ENCODE measurements around the gene SH3RF1. TPM values are rescaled to one million over a fixed set of nuclear protein-coding genes. Genes with fewer than 3 reads are reported as not detected.

Gene SH3RF1
- total and polyA plus RNA-seq, 5 experiments from 2014 or later = 0.16 TPM; not detected in 4

DNA sequence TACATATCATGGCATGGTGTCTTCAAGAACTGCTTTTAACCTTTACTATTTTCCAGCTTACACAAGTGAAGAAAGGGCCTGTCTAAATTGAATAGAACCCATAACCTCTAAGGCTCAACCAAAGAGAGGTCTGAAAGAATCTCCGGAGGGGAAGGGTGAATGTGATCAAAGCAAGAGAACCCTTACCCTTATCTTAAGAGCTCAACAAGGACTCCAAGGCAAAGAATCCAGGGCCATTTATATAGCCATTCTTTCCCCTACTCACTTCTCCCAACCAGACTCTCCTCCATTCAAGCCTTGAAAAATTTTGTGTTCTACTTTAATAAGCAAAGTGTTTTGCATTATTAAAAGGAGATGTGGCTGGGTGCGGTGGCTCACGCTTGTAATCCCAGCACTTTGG is 118.7 kb downstream of the SH3RF1 start:
- Mint-ChIP-seq H3K4me1 (no peaks in the 10 kb centered on the region), H3K27ac (no peak overlapping the region), H3K27me3 (no peaks in the 10 kb centered on the region), H3K9me3 (no peaks in the 10 kb centered on the region), H3K36me3 (no peaks in the 10 kb centered on the region), H3K4me3 (no peak overlapping the region)
- ATAC-seq = no peak
- no peak for DNase-seq
- POLR2A ChIA-PET = no interaction called here

DNA sequence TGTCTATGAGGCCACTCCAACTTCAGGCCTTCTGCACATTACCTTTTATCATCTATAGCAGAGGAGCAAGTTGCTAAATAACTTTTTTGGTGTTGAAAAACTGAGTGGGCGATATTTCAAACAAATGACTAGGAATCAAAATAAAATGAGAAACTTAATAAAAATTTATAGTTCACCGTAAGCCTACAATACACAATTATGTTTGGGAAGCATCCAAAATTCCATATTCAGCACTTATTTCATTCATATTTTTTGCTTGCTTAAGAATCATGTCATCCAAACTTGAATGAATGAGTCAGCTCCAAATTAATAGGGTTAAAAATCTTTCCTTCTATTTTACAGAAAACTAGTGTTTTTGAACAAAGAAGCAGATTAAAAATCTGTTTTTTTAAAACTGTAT is 119.1 kb downstream of the SH3RF1 start:
- no peaks in the 10 kb centered on the region for H3K27me3 Mint-ChIP-seq
- H3K36me3 Mint-ChIP-seq = no peaks in the 10 kb centered on the region
- H3K27ac Mint-ChIP-seq = no peak overlapping the region
- DNase-seq = no peak
- no peaks in the 10 kb centered on the region for H3K9me3 Mint-ChIP-seq
- POLR2A ChIA-PET = no interaction called here
- no peak for ATAC-seq
- H3K4me3 Mint-ChIP-seq = no peak overlapping the region
- H3K4me1 Mint-ChIP-seq = no peaks in the 10 kb centered on the region

DNA sequence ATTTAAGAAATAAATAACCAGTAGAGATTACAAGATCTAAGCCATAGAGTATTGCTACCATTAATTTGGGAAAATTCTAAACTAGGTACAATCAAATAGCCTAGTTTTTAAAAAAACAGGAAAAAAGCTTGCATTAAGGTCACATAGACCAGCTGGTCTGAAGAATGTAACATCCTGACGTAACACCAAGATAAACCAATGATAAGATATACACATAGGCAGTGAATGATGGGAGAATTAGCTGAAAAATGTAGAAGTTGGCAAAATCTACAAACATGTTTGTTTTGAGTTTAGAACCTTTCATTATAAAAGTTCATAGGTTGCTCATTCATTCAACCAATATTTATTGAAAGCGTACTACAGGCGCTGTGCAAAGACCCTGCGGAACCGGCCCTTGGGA is 120.0 kb downstream of the SH3RF1 start:
- Mint-ChIP-seq H3K36me3 (no peaks in the 10 kb centered on the region), H3K9me3 (no peaks in the 10 kb centered on the region), H3K27ac (no peak overlapping the region), H3K27me3 (no peaks in the 10 kb centered on the region), H3K4me1 (no peaks in the 10 kb centered on the region), H3K4me3 (no peak overlapping the region)
- POLR2A ChIA-PET = no interaction called here
- no peak for DNase-seq
- ATAC-seq = no peak

DNA sequence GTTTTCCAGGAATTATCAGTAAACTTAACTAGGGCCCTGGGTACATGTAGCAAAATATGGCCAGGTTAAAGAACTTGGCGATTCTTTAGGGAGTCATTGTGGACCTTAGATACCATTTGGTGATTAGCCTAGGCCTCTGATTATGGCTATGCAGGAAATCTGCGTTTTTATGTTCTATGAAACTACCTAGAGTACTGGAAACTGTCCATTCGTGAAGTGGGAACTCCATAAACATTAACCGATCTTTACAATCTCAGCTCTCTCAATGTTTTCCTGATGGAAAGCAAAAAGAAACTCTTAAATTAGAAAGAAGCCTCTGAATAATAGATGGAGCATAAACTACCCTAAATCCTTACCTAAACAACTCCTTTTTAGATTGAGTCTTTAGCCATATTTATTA is 121.9 kb downstream of the SH3RF1 start:
- POLR2A ChIA-PET = no interaction called here
- H3K27me3 Mint-ChIP-seq = no peaks in the 10 kb centered on the region

DNA sequence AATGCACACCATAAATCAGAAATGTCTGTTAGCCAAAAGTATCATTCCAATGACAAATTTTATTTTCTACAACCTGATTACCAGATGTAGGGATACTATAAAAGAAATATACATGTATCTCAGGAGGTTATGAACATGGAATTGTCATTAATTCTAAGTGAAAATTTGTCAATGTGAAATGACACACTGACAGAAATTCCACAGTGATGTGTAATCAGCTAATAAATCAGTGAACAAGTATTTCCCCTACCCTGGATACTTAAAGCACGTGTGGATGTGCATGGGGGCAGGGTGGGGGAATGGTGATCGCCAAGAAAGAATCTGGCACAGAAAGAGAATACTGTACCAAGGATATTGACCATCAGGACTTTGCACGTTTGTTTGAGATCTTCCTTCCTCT is 123.6 kb downstream of the SH3RF1 start:
- POLR2A ChIA-PET = no interaction called here

More for the DNA sequence above, 121.9 kb downstream of the SH3RF1 start:
- Mint-ChIP-seq H3K4me3 (no peak overlapping the region), H3K4me1 (no peaks in the 10 kb centered on the region), H3K36me3 (no peaks in the 10 kb centered on the region), H3K9me3 (no peaks in the 10 kb centered on the region), H3K27ac (no peak overlapping the region)
- DNase-seq = no peak
- ATAC-seq = no peak

DNA sequence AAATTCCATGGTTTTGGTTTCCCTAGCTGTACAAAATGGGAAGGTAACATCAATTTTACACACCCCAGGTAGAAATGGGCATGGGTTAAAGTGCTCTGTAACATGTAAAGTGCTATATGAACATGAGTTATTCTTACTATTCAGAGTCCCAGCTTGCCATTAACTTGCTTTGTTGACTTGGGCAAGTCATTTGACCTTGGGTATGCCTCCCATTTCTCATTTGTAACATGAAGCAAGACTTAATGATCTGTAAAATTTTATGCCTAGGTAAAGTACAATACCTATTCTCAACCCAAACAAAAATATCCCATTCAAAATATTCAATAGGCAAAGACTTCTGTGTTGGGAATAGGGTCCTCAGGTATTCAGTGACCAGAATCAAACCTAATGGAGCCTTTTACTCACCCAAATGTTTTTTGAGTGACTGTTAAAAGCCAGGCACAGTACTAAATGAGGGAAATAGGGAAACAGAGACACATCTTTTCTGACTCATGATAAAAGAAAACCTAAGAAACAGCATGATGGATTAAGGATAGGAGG is 126.6 kb downstream of the SH3RF1 start:
- Mint-ChIP-seq H3K4me3 (no peak overlapping the region), H3K36me3 (no peaks in the 10 kb centered on the region), H3K4me1 (no peaks in the 10 kb centered on the region), H3K9me3 (no peaks in the 10 kb centered on the region), H3K27me3 (no peaks in the 10 kb centered on the region), H3K27ac (no peak overlapping the region)
- POLR2A ChIA-PET = no interaction called here
- ATAC-seq (no peak), DNase-seq (no peak)

More for the DNA sequence above, 123.6 kb downstream of the SH3RF1 start:
- Mint-ChIP-seq H3K36me3 (no peaks in the 10 kb centered on the region), H3K27ac (no peak overlapping the region), H3K9me3 (no peaks in the 10 kb centered on the region), H3K4me3 (no peak overlapping the region), H3K4me1 (no peaks in the 10 kb centered on the region), H3K27me3 (no peaks in the 10 kb centered on the region)
- no peak for ATAC-seq
- DNase-seq = no peak

DNA sequence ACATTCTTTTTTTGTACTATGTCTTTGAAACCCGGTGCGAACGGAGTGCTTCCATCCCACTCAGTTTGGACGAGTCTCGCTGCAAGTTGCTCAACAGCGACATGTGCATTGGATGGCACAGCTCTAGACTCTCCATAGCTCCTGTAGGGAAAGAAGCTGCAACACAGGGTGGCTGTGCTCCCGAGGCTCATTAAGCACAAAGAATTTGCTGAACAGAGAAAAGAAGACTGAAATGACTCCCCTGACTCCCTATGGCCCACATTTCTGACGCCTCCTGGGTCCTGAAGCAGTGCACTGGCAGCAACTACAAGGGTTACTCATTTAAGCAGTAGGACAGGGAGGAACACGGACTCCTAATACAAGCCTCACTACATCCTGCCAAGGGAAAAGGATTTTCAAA is 127.4 kb downstream of the SH3RF1 start:
- no peak for ATAC-seq
- POLR2A ChIA-PET = no interaction called here
- no peaks in the 10 kb centered on the region for H3K9me3 Mint-ChIP-seq

DNA sequence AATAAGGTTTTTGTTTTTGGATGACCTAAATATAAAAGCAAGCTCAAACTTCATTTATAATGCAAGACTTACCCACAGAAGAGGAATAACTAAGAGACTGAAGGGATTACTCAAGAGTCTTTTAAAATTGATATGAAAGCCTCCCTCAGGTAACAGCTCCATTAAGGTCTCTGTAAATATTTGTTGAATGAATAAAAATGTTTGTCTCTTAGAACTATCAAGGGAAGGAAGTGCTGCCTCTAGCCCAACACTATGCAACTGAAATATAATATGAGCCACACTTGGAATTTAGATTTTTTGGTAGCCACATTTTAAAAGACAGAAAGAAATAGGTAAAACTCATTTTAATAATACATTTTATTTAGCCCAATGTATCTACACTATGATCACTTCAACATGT is 127.8 kb downstream of the SH3RF1 start:
- Mint-ChIP-seq H3K27me3 (no peaks in the 10 kb centered on the region), H3K9me3 (no peaks in the 10 kb centered on the region), H3K4me1 (no peaks in the 10 kb centered on the region), H3K36me3 (no peaks in the 10 kb centered on the region), H3K27ac (no peak overlapping the region), H3K4me3 (no peak overlapping the region)
- POLR2A ChIA-PET = no interaction called here
- DNase-seq = no peak
- ATAC-seq = no peak

More for the DNA sequence above, 127.4 kb downstream of the SH3RF1 start:
- Mint-ChIP-seq H3K27ac (no peak overlapping the region), H3K36me3 (no peaks in the 10 kb centered on the region), H3K27me3 (no peaks in the 10 kb centered on the region), H3K4me3 (no peak overlapping the region), H3K4me1 (no peaks in the 10 kb centered on the region)
- DNase-seq = no peak

DNA sequence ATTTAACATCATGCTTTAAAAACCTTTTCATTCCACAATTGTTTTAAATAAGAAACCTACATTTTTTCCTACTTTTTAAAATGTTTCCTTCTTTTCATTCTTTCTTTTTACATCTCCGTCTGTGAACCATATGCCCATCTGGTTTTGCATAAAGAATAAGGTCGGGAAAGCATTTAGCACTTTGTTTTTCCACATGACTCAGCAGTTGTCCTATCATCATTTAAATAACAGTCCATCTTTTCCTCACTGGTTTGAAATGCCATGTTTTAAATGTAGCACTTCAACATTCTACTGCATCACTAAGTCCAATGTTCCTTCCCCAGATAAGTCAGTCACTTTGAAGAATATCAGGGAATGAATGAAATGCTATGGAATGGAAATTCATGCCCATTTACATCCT is 128.4 kb downstream of the SH3RF1 start:
- H3K27me3 Mint-ChIP-seq = no peaks in the 10 kb centered on the region
- no peak for DNase-seq
- ATAC-seq = no peak
- POLR2A ChIA-PET = no interaction called here
- no peaks in the 10 kb centered on the region for H3K36me3 Mint-ChIP-seq
- H3K4me3 Mint-ChIP-seq = no peak overlapping the region
- H3K4me1 Mint-ChIP-seq = no peaks in the 10 kb centered on the region
- no peaks in the 10 kb centered on the region for H3K9me3 Mint-ChIP-seq
- H3K27ac Mint-ChIP-seq = no peak overlapping the region

DNA sequence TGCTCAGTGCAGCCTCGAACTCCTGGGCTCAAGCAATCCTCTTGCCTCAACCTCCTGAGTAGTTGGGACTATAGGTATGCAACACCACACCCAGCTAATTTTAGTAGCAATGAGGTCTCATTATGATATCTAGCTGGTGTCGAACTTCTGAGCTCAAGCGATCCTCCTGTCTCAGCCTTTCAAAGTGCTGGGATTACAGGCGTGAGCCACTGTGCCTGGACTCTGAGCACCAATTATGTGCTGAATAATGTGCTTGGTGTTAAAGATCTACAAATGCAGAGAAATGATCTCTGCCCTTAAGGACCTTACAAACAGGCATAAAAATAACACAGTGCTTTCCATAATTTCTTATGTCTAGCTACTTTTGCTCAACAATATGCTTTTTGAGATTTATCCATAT is 131.7 kb downstream of the SH3RF1 start:
- Mint-ChIP-seq H3K9me3 (no peaks in the 10 kb centered on the region), H3K4me1 (no peaks in the 10 kb centered on the region), H3K4me3 (no peak overlapping the region), H3K36me3 (no peaks in the 10 kb centered on the region), H3K27me3 (peaks cover 0 to 7% (median 0%) of the 10 kb centered on the region in 5 donors), H3K27ac (no peak overlapping the region)
- POLR2A ChIA-PET = no interaction called here
- DNase-seq (no peak), ATAC-seq (no peak)

DNA sequence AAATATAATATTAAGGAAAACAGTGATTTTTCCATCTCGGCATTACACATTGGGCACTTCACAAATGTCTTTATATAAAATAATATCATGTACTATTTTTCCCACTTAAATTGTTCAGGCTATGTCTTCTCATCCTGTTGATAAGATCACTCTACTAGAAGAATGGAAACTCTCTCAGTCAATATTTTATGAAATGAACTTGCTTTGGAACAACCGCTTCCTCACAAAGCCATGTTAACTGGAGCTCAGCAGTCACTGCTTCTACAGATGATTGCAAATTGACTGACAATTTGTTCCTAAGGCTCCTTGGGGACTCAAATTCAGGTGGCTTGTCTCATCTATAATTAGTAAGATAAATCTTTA is 133.2 kb downstream of the SH3RF1 start:
- Mint-ChIP-seq H3K4me3 (no peak overlapping the region), H3K4me1 (no peaks in the 10 kb centered on the region), H3K36me3 (no peaks in the 10 kb centered on the region), H3K27ac (no peak overlapping the region), H3K27me3 (peaks cover 0 to 7% (median 0%) of the 10 kb centered on the region in 5 donors), H3K9me3 (no peaks in the 10 kb centered on the region)
- no peak for DNase-seq
- no peak for ATAC-seq
- POLR2A ChIA-PET = no interaction called here

DNA sequence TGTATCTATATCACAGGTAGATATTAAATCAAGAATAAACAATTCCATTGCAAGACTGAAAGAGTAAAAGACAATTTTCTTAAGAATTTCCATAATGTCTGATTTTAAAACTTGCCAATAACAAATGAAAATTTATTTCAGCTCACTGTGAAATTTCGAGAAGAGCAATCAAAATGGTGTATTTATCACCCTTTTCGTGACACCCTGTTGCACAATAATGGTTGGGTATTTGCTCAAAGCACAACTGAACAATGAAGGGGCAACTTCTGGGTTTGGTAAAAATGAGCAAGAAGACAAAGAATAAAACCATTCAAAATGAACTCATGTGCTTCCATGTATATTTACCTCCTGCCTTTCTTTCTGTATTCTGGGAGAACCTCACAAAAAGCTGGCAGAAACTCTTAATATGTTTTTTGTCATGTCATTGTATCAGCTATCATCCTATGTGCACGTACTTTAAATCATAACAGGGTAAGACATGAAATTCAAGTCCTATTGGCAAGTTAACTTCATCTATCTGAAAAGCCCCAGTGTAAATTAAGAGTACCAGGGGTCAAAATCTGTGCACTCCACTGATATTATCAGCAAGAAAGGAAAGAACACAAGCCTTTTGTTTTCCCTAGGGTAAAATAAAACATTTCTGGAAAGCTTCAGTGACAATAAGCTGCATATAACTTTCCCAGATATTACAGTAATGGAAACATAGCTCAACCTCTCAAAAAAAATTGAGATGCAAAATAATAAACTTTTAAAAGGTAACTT is 133.8 kb downstream of the SH3RF1 start:
- H3K4me1 Mint-ChIP-seq = no peaks in the 10 kb centered on the region
- no peaks in the 10 kb centered on the region for H3K9me3 Mint-ChIP-seq
- H3K4me3 Mint-ChIP-seq = no peak overlapping the region
- POLR2A ChIA-PET = no interaction called here
- H3K36me3 Mint-ChIP-seq = no peaks in the 10 kb centered on the region
- peaks cover 0 to 7% (median 0%) of the 10 kb centered on the region in 5 donors for H3K27me3 Mint-ChIP-seq
- no peak overlapping the region for H3K27ac Mint-ChIP-seq
- ATAC-seq (no peak), DNase-seq (no peak)

DNA sequence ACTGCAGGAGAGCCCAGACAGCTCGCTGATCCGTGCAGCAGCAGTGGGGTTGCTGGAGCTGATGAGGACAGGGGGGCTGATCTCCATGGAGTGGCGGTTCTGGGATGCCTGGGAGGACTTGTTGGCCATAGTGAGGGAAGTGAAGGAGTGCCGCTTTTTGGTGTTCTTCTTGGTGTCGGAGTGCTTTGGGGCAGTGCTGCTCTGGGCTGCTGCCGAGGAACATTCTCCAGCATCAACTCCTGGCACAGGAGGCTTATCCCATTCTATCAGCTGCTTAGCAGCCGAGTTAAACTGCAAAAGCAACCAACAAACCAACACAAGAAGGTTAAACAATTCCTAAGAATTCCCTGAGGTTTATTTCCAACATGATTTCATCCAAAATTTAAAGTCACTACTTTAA is 134.4 kb downstream of the SH3RF1 start:
- DNase-seq = no peak
- ATAC-seq = no peak
- POLR2A ChIA-PET = no interaction called here
- H3K36me3 Mint-ChIP-seq = no peaks in the 10 kb centered on the region
- no peak overlapping the region for H3K4me3 Mint-ChIP-seq
- H3K9me3 Mint-ChIP-seq = no peaks in the 10 kb centered on the region
- no peak overlapping the region for H3K27ac Mint-ChIP-seq
- peaks cover 0 to 7% (median 0%) of the 10 kb centered on the region in 5 donors for H3K27me3 Mint-ChIP-seq
- H3K4me1 Mint-ChIP-seq = no peaks in the 10 kb centered on the region

DNA sequence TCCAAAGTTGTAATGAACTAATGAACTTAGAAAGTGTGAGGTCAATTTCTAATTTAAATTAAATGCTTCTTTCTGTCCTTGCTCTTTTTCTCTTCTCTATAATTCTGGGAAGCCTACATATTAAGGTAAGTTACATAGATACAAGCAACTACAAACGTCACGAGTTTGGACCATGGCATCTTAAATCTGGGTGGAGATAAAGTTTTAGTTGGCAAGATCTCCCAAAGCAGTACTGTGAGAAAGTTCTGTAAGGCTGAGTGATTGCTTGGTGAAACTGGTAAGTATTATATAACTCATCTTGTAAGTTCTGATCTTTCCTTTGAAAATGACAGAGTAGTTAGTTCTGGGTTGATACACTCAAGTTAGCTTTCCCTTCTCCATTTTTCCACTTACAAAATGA is 135.0 kb downstream of the SH3RF1 start:
- Mint-ChIP-seq H3K4me1 (no peaks in the 10 kb centered on the region), H3K27ac (no peak overlapping the region), H3K36me3 (no peaks in the 10 kb centered on the region), H3K27me3 (peaks cover 0 to 7% (median 0%) of the 10 kb centered on the region in 5 donors), H3K4me3 (no peak overlapping the region), H3K9me3 (no peaks in the 10 kb centered on the region)
- POLR2A ChIA-PET = no interaction called here
- DNase-seq (no peak), ATAC-seq (no peak)

Measured in naive thymus-derived CD8-positive, alpha-beta T cell (primary cell).